AG04450 (cell line): Measurements from ENCODE around the gene COASY. TPM values are rescaled to one million over a fixed set of nuclear protein-coding genes. Genes with fewer than 3 reads are reported as not detected.

Experiments used
- CTCF ChIA-PET: fragments of 300-600, 350-600 bp; formaldehyde crosslinking; extraction: SDS; loops from one replicate; lab custom pipeline; 2022; ENCODE audit warnings: antibody characterized with exemption, inconsistent platforms; lab: Charles Lee
- POLR2A ChIA-PET: fragments of 350-600 bp; formaldehyde crosslinking; extraction: SDS; loops from one replicate; lab custom pipeline; 2021; ENCODE audit warnings: antibody characterized with exemption, inconsistent platforms; lab: Yijun Ruan, JAX
- DNase-seq: peaks from one replicate; pipeline ENCODE4 v3.0.0-alpha.2; 2011; ENCODE audit warnings: low read depth, low spot score
- H3K27ac ChIP-seq: one replicate; pipeline ENCODE4 v1.5.1; 2012; ENCODE audit warnings: low read depth, low read length, control low read depth
- H3K27me3 ChIP-seq: one replicate; pipeline ENCODE4 v1.6.0; 2012; ENCODE audit warnings: low read length; ENCODE audit not compliant: control insufficient read depth, insufficient read depth
- H3K4me3 ChIP-seq: 2 replicates; pipeline ENCODE4 v1.5.1; 2011; ENCODE audit warnings: mild to moderate bottlenecking, low read depth, low read length, control low read depth
- H3K9me3 ChIP-seq: 2 replicates; pipeline ENCODE4 v1.5.1; 2012; ENCODE audit warnings: low read length; ENCODE audit not compliant: control insufficient read depth, insufficient read depth
- CTCF ChIP-seq: IDR thresholded peaks from 2 replicates; pipeline ENCODE4 v1.5.1; 2011; ENCODE audit warnings: low read depth, low read length, control low read depth, inconsistent platforms
- polyA plus RNA-seq: library from polyadenylated mRNA; depleted of rRNA; stranded (reverse); fragments of >200 nt; gene quantifications from 2 replicates; pipeline ENCODE4 v1.2.3, GENCODE V29; 2011

Gene COASY
- polyA plus RNA-seq, 1 experiment, result 29.4 TPM

DNA sequence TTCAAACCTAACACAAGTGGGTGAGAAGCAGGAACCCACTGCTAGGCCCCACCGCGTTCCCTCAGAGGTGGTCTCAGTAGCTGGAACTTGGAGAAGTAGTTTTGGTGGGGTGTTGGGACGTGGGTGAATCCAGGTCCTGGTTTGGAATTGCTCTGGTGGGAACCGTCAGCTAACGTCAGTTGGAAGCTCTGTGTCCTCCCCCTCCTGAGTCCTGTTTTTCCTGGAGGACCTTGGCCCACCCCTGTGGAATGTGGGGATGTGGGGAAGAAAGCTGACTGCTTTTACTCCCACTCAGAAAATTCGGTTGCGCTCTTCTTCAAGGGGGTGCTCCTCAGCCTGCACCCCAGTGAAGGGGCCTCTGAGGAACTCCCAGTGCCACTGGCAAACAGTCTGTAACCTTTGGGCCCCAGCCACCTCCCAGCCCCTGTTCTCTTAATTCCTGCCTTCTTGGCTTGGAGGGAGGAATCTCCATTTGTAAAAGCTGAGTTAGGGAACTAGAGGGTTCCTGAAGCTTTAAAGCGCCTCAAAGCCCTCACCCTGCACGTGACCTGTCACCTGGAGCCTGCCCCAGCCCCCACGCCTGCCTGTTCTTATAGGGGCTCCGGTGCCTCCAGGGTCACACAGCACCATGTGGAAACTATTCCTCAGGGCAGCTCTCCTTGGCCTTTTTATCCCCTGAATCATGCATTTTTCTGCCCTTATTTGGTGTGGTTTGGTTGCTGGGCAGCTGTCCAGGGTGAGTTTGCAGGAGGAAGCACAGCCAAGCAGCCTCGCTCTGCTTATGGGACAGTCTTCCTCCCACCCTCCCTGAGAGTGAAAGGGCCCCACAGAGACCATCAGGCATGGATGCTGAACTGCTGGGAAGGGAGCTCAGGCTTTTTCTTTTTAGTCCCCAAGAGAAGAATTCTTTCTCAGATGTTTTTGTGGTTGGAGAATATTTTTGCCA is 42.1 kb upstream of the COASY start:
- ChIA-PET CTCF (interaction anchor here (0.6 to 2.8 kb wide), 6 partner anchors 7 to 297 kb away, joined by 4 to 9 read pairs (median 6); no protein-coding TSS in a partner anchor), POLR2A (interaction anchor here (0.7 to 3.9 kb wide), 14 partner anchors 10 to 325 kb away, joined by 3 to 68 read pairs (median 5); partner anchors contain the start of genes CAVIN1, GHDC, NAGLU and STAT3)
- H3K27ac ChIP-seq, result peak overlapping the region; percentile 100
- peak; percentile 99 for DNase-seq
- no peak for TF ChIP-seq CTCF
- H3K9me3 ChIP-seq, result no peaks in the 10 kb centered on the region
- H3K27me3 ChIP-seq, result no peaks in the 10 kb centered on the region
- H3K4me3 ChIP-seq, result 0 out of 2 replicates have a peak overlapping the region, but pooled peaks have one; percentile 2

DNA sequence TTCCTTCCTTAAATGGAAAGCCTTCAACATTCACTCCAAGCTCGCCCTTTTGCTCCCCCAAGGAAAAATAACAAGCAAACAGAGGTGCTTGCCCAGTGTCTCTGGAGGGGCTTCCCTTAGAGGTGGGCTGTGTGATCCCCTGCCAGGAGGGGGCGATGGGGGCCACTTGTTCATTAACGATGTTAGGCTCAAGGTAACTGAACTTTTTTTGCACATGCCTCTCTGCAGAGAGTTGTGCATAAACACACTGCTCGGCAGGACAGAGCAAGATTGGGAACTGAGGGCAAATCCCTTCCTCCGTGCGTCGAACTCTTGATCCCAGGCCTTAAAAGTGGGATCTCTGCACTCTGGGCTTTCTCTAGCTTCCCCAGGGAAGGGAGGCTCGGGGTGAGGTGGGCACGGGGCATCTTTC is 41.4 kb upstream of the COASY start:
- ChIA-PET CTCF (interaction anchor here (0.7 to 2.8 kb wide), 5 partner anchors 100 to 297 kb away, joined by 3 to 8 read pairs (median 5); no protein-coding TSS in a partner anchor), POLR2A (interaction anchor here (0.7 to 3.9 kb wide), 11 partner anchors 10 to 243 kb away, joined by 3 to 68 read pairs (median 5); partner anchors contain the start of genes CAVIN1, NAGLU and STAT3)
- no peaks in the 10 kb centered on the region for H3K9me3 ChIP-seq
- peak; percentile 35 for TF ChIP-seq CTCF
- no peak for DNase-seq
- no peaks in the 10 kb centered on the region for H3K27me3 ChIP-seq
- peak overlapping the region; percentile 100 for H3K27ac ChIP-seq
- H3K4me3 ChIP-seq, result peak overlapping the region; percentile 17; the same call in 1 of the 2 replicates

DNA sequence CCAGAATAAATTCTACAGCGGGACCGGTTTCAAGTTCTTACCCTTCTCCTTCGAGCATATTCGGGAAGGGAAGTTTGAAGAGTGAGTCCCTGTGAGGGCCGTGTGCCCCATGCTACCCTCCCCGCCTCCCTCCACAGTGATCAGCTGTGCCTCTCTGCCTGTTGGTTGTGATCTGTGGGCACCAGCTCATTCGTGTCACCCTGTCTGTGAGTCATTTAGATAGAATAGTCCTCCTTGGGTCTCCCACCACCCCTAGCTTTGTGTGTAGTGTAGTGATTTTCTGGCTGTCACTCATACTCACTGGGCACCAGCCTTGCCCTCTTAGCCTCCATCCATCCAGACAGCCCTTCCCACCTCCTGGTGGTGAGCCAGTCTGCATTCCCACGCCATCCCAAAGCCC is 40.9 kb upstream of the COASY start:
- ChIA-PET CTCF (interaction anchor here (0.7 to 2.8 kb wide), 5 partner anchors 101 to 298 kb away, joined by 3 to 8 read pairs (median 5); no protein-coding TSS in a partner anchor), POLR2A (interaction anchor here (1.5 to 3.9 kb wide), 4 partner anchors 15 to 111 kb away, joined by 3 to 68 read pairs (median 11); partner anchors contain the start of genes CAVIN1 and NAGLU)
- no peak for TF ChIP-seq CTCF
- no peaks in the 10 kb centered on the region for H3K27me3 ChIP-seq
- no peak for DNase-seq
- no peaks in the 10 kb centered on the region for H3K9me3 ChIP-seq
- peak overlapping the region; percentile 100 for H3K27ac ChIP-seq
- H3K4me3 ChIP-seq, result no peak overlapping the region

DNA sequence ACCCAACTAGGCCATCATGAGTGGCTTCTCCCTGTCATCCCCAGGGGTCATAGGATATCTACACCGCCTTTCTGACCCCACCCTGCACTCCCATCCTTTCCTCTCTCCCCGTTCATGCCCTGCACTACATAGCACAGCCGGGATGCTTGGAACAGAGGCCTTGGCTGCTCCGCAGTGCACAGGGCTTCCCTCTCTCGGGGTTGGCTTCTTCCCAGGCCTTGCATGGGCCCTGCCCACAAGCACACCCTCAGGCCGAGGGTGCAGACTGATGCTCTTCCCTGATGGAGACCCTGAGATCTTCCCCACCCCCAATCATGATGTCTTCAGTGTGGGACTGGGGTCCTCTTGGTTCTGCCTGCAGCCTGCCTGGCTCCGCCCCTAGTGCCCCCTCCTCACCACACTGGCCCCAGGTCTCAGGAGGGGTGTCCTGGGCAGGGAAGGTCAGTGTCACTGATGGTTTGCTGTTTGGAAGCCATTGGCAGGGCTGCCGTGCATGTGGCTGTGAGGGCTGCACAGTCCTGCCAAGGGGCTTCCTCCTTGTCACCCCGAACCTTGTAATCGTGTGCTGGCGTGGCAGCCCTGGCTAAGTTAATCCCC is 40.2 kb upstream of the COASY start:
- POLR2A ChIA-PET, result interaction anchor here (3.7 kb wide), 1 partner anchor 15 kb away, joined by 17 read pairs; the partner anchor contains the start of gene NAGLU
- H3K27me3 ChIP-seq, result no peaks in the 10 kb centered on the region
- no peak for TF ChIP-seq CTCF
- H3K27ac ChIP-seq, result peak overlapping the region; percentile 100
- H3K9me3 ChIP-seq, result no peaks in the 10 kb centered on the region
- no peak for DNase-seq
- CTCF ChIA-PET, result interaction anchor here (2.8 kb wide), 1 partner anchor 196 kb away, joined by 8 read pairs; no protein-coding TSS in a partner anchor
- H3K4me3 ChIP-seq, result no peak overlapping the region
